RWPE1 (cell line): ENCODE data around the gene MACF1.

Experiments used
- CTCF ChIA-PET: fragments of 350-600 bp; sonication (Branson Sonifier 250); formaldehyde crosslinking; extraction: SDS; loops from one replicate; lab custom pipeline; 2021; lab: Yijun Ruan, JAX
- POLR2A ChIA-PET: fragments of 400-600 bp; formaldehyde crosslinking; extraction: SDS; loops from one replicate; lab custom pipeline; 2020; ENCODE audit warnings: antibody characterized with exemption; ENCODE audit not compliant: low non-redundant PET; lab: Yijun Ruan, JAX
- DNase-seq: peaks from one replicate; pipeline ENCODE4 v3.0.0; 2012; ENCODE audit warnings: low spot score
- H3K27ac ChIP-seq: fragments of 450-650 bp; 2 replicates; pipeline ENCODE4 v1.5.1; 2017
- CTCF ChIP-seq: fragments of 450-650 bp; conservative IDR thresholded peaks from 2 replicates; pipeline ENCODE4 v1.5.1; 2017; ENCODE audit warnings: low read depth, mild to moderate bottlenecking

The MACF1 gene

GRCh38 chr1:39378377-39378776 lies 173.9 kb downstream of the MACF1 start:
- TF ChIP-seq CTCF, result peak; percentile 62
- CTCF ChIA-PET, result interaction anchor here (0.5 to 2.1 kb wide), 10 partner anchors 9 to 1436 kb away, joined by 3 to 13 read pairs (median 3); no protein-coding TSS in a partner anchor
- DNase-seq, result peak; percentile 50
- POLR2A ChIA-PET, result no interaction called here
- H3K27ac ChIP-seq, result no peak overlapping the region

GRCh38 chr1:39379187-39379586 lies 174.7 kb downstream of the MACF1 start:
- TF ChIP-seq CTCF, result no peak
- POLR2A ChIA-PET, result no interaction called here
- H3K27ac ChIP-seq, result no peak overlapping the region
- CTCF ChIA-PET, result interaction anchor here (0.5 to 2.1 kb wide), 5 partner anchors 8 to 1437 kb away, joined by 3 to 13 read pairs (median 3); no protein-coding TSS in a partner anchor
- DNase-seq, result no peak

- TF ChIP-seq CTCF, result no peak
- ChIA-PET CTCF (interaction anchor here (0.5 to 0.9 kb wide), 2 partner anchors 20 to 482 kb away, joined by 3 to 5 read pairs; no protein-coding TSS in a partner anchor), POLR2A (no interaction called here)
- H3K27ac ChIP-seq, result no peak overlapping the region
- DNase-seq, result no peak
Measured at GRCh38 chr1:39380036-39380435, 175.5 kb downstream of the MACF1 start.

GRCh38 chr1:39381839-39382238 lies 177.3 kb downstream of the MACF1 start:
- no peak for DNase-seq
- CTCF ChIA-PET, result interaction anchor here (1.1 kb wide), 1 partner anchor 23 kb away, joined by 3 read pairs; no protein-coding TSS in a partner anchor
- no peak overlapping the region for H3K27ac ChIP-seq
- TF ChIP-seq CTCF, result no peak
- POLR2A ChIA-PET, result no interaction called here

- ChIA-PET CTCF (interaction anchor here (0.7 kb wide), 1 partner anchor 22 kb away, joined by 3 read pairs; no protein-coding TSS in a partner anchor), POLR2A (no interaction called here)
- H3K27ac ChIP-seq, result no peak overlapping the region
- DNase-seq, result no peak
- TF ChIP-seq CTCF, result no peak
Measured at GRCh38 chr1:39384305-39384704, 179.8 kb downstream of the MACF1 start.

GRCh38 chr1:39385067-39385988 lies 180.8 kb downstream of the MACF1 start:
- no peak for TF ChIP-seq CTCF
- POLR2A ChIA-PET, result no interaction called here
- DNase-seq, result no peak
- CTCF ChIA-PET, result interaction anchor here (2.4 kb wide), 1 partner anchor 7 kb away, joined by 13 read pairs; no protein-coding TSS in a partner anchor
- no peak overlapping the region for H3K27ac ChIP-seq
